LHCN-M2 (cell line): ENCODE data around the gene NCKAP5. TPM values are rescaled to one million over a fixed set of nuclear protein-coding genes. Genes with fewer than 3 reads are reported as not detected.
"Not testable (repeated sequence)": the region's sequence is repeated elsewhere in the genome, so short reads cannot be mapped to it uniquely, and the experiment has no call there.

Source experiments
- DNase-seq: peaks from one replicate; pipeline ENCODE4 v3.0.0-alpha.2; 2012; ENCODE audit warnings: low read depth
- total RNA-seq: library from RNA; depleted of rRNA; stranded (reverse); fragments of >200 nt; gene quantifications from 2 replicates; pipeline ENCODE4 v1.2.3, GENCODE V29; 2014

The NCKAP5 gene
- total RNA-seq, 1 experiment from 2014 or later = 0.40 TPM

- no peak for DNase-seq
These were observed 756.9 kb downstream of the NCKAP5 start for GRCh38 chr2:132811148-132811915.

DNA sequence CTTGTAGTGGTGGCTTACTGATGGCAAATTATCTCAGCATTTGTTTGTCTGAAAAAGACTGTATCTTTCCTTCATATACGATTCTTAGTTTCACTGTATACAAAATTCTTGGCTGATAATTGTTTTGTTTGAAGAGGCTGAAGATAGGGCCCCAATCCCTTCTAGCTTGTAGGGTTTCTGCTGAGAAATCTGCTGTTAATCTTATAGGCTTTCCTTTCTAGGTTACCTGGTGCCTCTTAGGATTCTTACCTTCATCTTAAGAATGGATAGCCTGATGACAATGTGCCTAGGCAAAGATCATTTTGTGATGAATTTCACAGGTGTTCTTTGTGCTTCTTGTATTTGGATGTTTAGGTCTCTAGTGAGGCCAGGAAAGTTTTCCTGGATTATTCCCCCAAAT is 758.3 kb downstream of the NCKAP5 start:
- DNase-seq = not testable (repeated sequence)

DNA sequence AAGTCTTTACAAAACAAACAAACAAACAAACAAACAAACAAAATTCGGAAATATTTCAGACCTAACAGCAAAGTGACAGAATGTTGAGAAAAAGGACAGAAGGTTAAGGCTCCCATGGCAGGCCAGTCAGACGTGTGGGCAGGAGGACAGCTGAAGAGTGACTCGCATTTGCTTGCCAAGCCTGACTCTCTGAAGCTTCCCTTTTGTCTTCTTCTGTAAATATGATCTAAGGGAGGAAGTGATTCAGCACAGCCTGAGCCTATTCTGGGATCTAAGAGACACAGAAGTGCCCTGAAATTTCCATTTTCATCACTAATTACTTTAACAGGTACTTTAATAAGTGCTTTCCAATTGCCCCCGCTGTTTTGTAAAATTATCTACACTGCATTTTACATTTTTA is 764.2 kb downstream of the NCKAP5 start:
- DNase-seq = peak; percentile 73

DNA sequence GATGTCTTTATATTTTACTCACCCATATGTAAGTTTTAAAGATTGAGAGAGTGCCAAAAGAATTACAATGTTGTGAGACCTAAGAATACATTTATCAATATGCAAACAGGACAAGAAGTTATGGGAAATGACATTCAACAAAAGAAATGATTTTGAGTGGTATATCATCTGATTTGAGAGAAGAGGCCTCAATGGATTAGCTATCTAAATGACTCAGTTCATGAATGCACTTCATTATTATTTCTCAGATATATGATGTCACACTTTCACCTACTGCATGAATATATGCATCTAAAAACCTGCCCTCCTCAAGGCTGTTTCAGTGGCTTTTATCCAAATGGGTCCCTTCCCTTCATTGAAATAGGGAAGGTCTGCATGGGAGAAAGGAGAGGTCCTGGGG is 769.9 kb downstream of the NCKAP5 start:
- no peak for DNase-seq

- DNase-seq = peak; percentile 58
These were observed 770.7 kb downstream of the NCKAP5 start for GRCh38 chr2:132797556-132797955.

DNA sequence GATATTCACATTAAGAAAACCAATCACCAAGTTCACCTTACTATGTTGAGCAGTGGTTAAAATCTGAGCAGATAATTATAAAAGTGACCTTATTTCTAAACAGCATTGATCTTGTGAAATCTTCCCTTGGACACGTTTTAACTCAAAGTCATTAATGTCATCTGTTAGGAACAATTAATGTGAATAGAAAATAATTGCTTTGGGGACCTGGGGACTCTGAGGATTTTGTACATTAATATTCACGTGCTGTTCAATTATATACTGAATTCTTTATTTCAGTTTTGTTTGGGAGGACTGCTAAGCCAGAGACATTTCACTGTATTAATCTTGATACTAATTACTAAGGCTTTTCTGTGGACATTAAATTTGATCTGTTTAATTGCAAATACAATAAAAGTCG is 771.2 kb downstream of the NCKAP5 start:
- no peak for DNase-seq

GRCh38 chr2:132795220-132795619 is 773.0 kb downstream of the NCKAP5 start:
- no peak for DNase-seq

GRCh38 chr2:132793532-132793931 is 774.7 kb downstream of the NCKAP5 start:
- DNase-seq = no peak

GRCh38 chr2:132790207-132790785 is 778.0 kb downstream of the NCKAP5 start:
- no peak for DNase-seq

DNA sequence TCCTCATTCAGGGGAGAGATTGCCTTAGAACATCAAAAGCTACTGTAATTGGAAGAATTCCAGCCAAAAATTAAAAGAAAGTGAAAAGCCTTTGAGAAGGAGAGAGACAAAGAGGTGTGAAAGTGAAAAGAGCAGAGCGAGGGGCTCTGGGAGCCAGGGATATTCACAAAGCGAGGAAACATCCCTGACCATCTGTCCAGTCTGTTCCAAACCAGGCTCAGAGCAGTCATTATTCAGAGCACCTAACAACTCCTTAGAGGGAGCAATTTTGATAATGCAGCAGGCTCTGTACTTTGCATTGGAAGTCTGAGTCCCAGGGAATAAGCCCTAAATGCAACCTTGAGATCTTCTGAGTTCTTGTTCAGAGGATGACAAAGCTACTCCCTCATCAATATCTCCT is 779.2 kb downstream of the NCKAP5 start:
- no peak for DNase-seq

DNA sequence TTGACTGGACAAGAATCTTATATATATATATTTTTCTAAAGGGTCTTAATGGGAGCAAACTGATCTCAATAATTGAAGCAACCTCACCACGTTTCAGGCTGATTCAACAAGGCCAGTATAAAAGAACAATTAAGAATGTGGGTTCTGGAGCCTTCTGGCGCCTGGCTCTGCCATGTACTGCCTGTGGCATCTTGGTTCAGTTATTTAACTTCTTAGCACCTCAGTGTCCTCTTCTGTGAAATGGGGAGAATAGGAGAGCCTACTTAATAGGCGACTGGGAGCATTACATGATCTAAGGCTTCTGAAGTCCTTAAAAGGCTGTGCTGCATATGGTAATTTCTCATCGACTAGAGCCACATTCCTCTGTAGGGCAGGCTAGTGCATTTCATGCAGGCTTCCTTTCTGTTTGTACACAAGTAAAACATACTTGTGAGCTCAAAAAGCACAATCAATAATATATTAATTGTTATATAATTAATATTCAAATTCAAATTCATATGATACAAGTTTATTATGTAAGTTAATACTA is 779.9 kb downstream of the NCKAP5 start:
- no peak for DNase-seq

DNA sequence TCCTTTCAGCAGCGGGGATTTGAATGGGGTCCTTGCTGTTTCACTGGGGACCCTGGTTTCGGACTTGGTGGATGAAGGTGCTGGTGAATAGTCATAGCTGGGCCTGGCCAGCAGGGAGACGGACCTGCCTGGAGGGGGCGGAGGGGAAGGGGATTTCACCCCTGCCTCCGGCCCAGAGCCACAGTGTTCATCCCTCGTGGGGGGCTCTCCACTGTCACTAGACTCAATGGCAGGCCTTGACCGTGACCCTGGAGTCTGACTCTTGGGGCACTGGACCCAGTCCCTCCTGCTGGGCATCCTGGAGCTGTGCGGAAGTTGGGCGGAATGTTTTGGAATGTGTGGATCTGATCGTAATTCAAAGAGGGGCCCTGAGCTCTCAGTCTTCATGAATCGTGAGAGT is 784.4 kb downstream of the NCKAP5 start:
- no peak for DNase-seq

- DNase-seq = no peak
These were observed 786.0 kb downstream of the NCKAP5 start for GRCh38 chr2:132782176-132782783.

- no peak for DNase-seq
These were observed 787.6 kb downstream of the NCKAP5 start for GRCh38 chr2:132780651-132781050.

GRCh38 chr2:132779206-132779721 is 789.0 kb downstream of the NCKAP5 start:
- DNase-seq = no peak

DNA sequence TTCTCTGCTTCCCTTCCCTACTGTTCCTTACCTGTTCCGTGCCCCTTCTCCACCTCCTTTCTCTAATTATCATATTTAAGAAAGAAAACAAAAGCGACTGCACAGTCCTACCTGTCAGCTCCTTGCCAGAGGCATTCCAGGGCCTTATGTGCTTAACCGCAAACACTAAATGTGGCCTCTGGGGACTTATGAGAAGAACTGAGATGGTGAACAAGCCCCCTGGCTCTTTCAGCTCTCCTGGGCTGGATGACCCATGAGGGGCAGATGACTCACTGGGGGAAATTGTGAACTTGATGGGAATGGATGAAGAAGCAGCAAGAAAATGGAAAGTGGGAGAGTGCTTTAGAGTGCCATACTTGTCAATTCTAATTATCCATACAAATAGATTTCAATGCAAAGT is 792.0 kb downstream of the NCKAP5 start:
- no peak for DNase-seq

DNA sequence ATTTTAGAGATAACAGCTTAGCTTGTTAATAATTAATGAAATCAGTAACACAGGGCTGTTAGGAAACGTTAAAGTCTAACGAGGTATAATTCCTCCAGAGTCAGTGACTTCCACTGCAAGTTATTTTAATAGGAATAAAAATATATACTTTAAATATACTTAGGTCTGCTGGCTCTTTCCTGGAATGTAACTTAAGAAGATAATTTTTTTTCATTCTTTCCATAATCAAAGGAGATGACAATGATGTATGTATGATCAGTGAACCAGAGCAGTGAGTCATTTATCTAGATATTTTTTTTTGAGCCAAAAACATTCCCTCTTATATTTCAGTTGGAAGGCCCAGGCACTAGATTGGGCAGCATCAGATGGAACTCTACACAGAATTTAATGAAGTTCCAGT is 794.1 kb downstream of the NCKAP5 start:
- no peak for DNase-seq

GRCh38 chr2:132773331-132773730 is 794.9 kb downstream of the NCKAP5 start:
- no peak for DNase-seq

- DNase-seq = no peak
These were observed 795.9 kb downstream of the NCKAP5 start for GRCh38 chr2:132772340-132772739.

DNA sequence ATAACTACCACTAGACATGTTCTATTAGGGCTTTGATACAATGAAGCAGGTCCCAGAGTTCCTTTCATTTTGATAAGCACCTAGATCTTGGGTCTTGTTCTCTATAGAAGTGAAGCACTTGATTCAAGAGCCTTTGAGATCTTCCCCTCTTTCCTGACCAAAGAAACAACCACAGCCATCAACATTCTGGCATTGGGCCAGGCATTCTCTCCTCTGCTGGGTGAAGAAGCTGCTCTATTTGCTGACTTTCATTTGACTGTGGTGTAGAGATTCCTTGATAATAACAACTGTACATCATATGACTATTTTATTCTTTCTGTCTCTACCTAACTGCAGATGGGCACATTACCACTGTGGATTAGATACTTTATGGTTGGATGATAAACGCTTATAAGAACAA is 801.7 kb downstream of the NCKAP5 start:
- no peak for DNase-seq

DNA sequence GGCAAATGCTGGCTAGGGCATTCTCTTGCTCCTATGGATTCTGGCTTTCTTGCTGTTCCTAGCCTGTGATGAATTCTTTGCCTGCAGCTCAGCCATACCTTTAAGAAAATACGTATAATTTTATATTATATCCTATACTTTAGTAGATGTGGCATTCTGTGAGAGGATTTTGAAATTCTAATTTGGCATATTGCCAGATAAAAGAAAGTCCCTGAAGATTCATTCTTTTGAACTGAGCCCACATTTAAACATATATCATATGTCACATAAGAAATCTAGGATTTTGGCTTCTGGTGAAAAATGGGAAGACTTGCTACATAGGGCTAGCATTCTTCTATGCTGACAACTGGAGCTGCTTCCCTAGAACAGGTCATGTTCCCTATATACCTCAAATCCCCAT is 806.8 kb downstream of the NCKAP5 start:
- DNase-seq = no peak

DNA sequence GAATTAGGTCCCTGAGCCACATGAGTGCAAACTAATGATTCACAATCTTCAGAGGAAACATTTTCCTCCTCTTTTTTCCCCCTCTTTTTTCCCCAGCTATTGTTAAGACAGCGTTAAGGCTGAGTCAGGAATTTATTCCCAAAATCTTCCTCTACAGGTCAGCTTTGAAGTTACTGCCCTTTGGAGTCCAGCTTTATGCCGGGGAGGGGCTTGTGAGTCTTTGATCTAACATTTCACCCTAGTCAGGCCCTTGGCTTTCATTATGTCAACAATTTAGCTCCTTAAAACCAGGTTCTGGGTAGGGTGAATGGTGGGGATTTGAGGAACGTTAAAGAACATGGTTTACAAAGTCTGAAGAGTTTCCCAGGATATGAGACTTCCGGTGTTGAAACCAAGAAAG is 807.3 kb downstream of the NCKAP5 start:
- no peak for DNase-seq

- no peak for DNase-seq
These were observed 807.9 kb downstream of the NCKAP5 start for GRCh38 chr2:132760405-132760804.
